ENCODE results near the gene CAMKK2. TPM values are rescaled to one million over a fixed set of nuclear protein-coding genes. Genes with fewer than 3 reads are reported as not detected.

The CAMKK2 gene
- total and polyA plus RNA-seq, 8 donors: 9.3 to 26.7 (median 13.0) TPM

GRCh38 chr12:121241156-121241970, 55.1 kb downstream of the CAMKK2 start:
- no peak overlapping the region for H3K4me3 ChIP-seq
- H3K27ac ChIP-seq: no peak overlapping the region
- no peaks in the 10 kb centered on the region for H3K36me3 ChIP-seq
- FAIRE-seq (no peak), ATAC-seq (no peak), DNase-seq (no peak)
- no peaks in the 10 kb centered on the region for H3K9me3 ChIP-seq
- WGBS, 2 donors: 85 to 87% methylated on average over 17 of the region's 17 CpGs
- no peaks in the 10 kb centered on the region for H3K27me3 ChIP-seq
- intact Hi-C loops (cut with DNase I): no loop called here
- TF ChIP-seq CTCF (IDR thresholded peaks at IDR 0.05): no peak
- H3K4me1 ChIP-seq: peaks cover 14 to 26% (median 20%) of the 10 kb centered on the region in 3 donors

GRCh38 chr12:121240484-121241101, 55.9 kb downstream of the CAMKK2 start:
- WGBS, 2 donors: 81 to 83% methylated on average over 38 of the region's 38 CpGs
- TF ChIP-seq CTCF (IDR thresholded peaks at IDR 0.05): no peak
- H3K9me3 ChIP-seq: no peaks in the 10 kb centered on the region
- H3K4me3 ChIP-seq: peak overlapping the region in 1 of 4 donors; percentile 11
- FAIRE-seq (no peak), DNase-seq (peak in 1 of 6 donors; percentile 50), ATAC-seq (peak in 3 of 4 donors; percentile 1 to 31 (median 1))
- intact Hi-C loops (cut with DNase I): no loop called here
- peak overlapping the region in 1 of 4 donors; percentile 12 for H3K27ac ChIP-seq
- no peaks in the 10 kb centered on the region for H3K27me3 ChIP-seq
- H3K36me3 ChIP-seq: no peaks in the 10 kb centered on the region
- peaks cover 14 to 26% (median 20%) of the 10 kb centered on the region in 3 donors for H3K4me1 ChIP-seq

- no peak for FAIRE-seq
- no peaks in the 10 kb centered on the region for H3K27me3 ChIP-seq
- no peak for DNase-seq
- H3K4me1 ChIP-seq: peaks cover 14 to 26% (median 20%) of the 10 kb centered on the region in 3 donors
- H3K36me3 ChIP-seq: no peaks in the 10 kb centered on the region
- 82 to 85% methylated on average over 7 of the region's 7 CpGs for WGBS, 2 donors
- intact Hi-C loops (cut with DNase I): no loop called here
- no peak overlapping the region for H3K27ac ChIP-seq
- no peaks in the 10 kb centered on the region for H3K9me3 ChIP-seq
- peak overlapping the region in 1 of 4 donors; percentile 11 for H3K4me3 ChIP-seq
- ATAC-seq: no peak
- TF ChIP-seq CTCF (IDR thresholded peaks at IDR 0.05): no peak
Observed at GRCh38 chr12:121240062-121240420, 56.5 kb downstream of the CAMKK2 start.

GRCh38 chr12:121239351-121240061, 57.0 kb downstream of the CAMKK2 start:
- Histone ChIP-seq H3K36me3 (no peaks in the 10 kb centered on the region), H3K4me3 (no peak overlapping the region), H3K9me3 (no peaks in the 10 kb centered on the region), H3K27me3 (no peaks in the 10 kb centered on the region), H3K4me1 (peaks cover 14 to 26% (median 20%) of the 10 kb centered on the region in 3 donors), H3K27ac (peak overlapping the region in 3 of 4 donors; percentile 62 to 86 (median 68))
- no peak for FAIRE-seq
- peak in 1 of 4 donors; percentile 1 for ATAC-seq
- no peak for TF ChIP-seq CTCF (IDR thresholded peaks at IDR 0.05)
- DNase-seq: no peak
- intact Hi-C loops (cut with DNase I): no loop called here
- 71 to 74% methylated on average over 6 of the region's 6 CpGs for WGBS, 2 donors
